HG02588 (cell line): ENCODE measurements around the gene HOXA11.

Experiments used
- ATAC-seq: cut with Tn5 transposase; IDR thresholded peaks from one replicate; pipeline ENCODE4 v1.9.1; 2021; ENCODE audit warnings: mild to moderate bottlenecking, moderate library complexity; ENCODE audit not compliant: unreplicated experiment

The HOXA11 gene

DNA sequence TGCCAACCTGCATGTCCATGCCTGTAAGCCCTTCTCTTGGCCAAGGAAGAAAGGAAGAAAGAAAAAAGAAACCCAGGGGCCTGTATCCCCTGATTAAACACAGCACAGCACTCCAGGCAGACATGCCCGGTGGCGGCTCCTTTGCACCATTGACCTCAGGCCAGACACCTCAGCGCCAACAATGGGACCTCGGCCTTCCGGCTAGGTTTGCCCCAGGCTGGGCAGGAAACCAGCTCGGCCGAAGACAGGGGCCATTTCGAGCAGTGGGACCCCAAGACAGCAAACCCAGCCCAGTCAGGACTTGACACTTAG lies 13.8 kb downstream of the HOXA11 start:
- ATAC-seq: no peak

DNA sequence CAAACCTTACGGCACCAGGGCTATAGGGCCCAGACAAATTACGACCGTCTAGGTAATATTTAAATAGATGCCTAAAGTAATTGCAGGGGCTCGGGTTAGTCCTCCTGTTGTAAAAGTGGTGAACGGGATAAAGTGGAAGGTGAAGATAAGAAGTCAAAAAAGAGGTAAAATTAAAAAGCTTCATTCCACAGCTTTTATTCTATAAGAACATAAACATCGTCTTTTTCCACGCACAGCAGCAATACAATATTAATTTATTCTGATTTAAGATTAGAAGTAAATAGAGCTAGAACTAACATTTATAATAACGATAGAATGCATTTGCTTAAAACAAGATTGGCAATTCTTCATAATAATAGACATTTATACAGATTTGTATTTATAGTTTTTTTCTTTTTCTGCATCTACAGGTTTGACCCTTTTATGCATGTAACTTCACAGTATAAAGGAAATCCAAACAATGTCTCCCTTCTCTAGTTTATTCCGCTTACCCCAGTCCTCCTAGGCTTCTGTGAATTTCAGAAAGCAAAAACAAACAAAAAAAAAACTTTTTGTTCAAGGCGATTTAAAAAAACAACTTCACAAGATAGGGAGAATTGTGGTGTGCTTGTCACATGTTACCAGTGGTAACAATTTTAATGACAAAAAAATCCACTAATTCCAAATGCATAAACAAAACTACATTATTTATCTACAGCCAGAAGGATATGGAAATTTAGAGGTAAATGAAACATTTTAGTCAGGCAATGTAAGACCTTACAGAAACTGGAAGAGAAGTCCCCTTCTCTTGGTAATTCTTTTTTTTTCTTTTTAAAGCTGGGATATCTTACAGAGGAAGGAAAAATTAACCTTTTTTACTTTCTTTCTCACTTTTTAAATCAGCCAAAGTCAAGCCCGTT lies 14.4 kb downstream of the HOXA11 start:
- ATAC-seq: no peak

DNA sequence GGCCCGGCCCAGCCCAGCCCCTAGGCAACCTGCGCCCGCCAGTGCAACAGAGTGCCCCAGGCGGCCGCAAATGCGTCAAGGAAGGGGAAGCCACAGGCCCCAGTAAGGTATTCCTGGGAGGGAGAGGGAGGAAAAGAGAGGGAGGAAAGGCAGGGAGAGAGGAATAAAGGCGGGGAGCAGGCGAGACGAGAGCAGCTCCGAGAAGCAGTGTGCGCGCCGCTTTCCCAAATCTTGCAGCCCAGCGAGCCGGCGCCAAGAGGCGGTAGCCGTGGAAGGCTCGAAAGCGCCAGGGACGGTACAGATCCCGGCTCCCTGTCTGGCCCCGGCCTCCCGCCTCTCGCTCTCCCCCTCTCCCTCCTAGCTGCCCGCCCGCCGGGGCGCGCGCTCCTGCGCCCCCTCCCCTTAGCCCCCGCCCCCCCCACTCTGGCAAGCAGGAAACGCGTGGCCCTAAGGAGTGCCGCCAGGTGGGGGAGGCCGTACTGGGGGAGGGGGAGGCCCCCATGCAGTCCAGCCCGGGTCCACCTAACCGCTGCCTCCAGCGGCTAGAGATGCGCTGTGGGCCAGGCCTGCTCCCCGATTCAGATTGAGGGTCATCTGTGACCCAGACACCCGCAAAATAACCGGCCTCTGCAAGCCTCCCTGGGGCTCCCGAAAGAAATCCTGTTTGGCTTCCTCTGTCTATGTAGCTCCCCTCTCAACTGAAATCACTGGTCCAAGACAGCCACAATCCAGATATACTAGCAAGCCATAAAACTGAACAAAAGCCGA lies 15.2 kb downstream of the HOXA11 start:
- no peak for ATAC-seq

DNA sequence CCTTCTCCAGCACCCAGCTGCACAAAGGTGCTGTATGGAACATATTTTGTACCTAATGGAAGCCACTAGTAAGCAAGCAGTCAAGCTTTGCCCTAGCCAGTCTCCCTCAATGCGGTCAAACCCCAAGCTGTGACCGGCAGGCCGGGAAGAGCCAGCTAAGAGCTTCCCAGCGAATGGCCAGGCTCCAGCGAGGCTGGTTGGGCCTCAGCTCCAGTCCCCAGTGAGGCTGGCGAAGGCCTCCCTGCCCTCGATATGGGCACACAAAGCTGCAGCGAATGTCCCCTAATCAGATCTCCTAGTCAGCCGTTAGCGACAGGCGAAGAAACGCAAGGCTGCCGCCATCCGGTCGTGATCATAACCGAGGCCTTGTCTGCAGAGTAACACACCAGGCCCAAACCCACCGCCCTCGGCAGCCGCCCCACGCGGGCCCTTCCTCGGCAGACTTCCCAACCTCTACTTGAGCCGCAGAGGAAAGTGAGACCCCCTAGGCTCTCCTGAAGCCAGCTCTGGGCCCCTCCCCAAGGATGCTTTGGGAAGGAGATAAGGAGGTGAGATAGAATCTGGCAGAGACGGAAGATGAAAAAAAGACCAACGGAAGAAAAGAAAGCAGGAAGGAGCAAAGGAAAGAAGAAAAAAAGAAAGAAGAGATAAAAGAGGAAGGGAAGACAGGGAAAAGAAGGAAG lies 16.6 kb downstream of the HOXA11 start:
- ATAC-seq: no peak

DNA sequence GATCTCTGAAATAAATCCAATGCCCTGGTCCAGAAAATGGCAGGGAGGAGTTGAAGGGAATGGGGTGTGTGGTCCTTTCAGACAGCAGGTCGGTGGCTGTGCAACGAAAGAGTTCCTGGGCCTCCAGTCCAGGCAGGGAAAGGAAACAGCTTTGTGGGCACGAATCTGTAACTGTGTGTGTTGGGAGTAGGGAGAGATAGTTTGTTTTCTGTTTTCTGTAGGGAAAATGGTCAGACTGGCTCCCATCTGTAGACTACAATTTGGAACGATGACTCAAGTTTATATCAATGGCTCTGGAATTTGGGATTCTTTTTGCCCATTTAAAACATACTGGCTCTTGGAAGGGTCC lies 17.1 kb downstream of the HOXA11 start:
- ATAC-seq: no peak

DNA sequence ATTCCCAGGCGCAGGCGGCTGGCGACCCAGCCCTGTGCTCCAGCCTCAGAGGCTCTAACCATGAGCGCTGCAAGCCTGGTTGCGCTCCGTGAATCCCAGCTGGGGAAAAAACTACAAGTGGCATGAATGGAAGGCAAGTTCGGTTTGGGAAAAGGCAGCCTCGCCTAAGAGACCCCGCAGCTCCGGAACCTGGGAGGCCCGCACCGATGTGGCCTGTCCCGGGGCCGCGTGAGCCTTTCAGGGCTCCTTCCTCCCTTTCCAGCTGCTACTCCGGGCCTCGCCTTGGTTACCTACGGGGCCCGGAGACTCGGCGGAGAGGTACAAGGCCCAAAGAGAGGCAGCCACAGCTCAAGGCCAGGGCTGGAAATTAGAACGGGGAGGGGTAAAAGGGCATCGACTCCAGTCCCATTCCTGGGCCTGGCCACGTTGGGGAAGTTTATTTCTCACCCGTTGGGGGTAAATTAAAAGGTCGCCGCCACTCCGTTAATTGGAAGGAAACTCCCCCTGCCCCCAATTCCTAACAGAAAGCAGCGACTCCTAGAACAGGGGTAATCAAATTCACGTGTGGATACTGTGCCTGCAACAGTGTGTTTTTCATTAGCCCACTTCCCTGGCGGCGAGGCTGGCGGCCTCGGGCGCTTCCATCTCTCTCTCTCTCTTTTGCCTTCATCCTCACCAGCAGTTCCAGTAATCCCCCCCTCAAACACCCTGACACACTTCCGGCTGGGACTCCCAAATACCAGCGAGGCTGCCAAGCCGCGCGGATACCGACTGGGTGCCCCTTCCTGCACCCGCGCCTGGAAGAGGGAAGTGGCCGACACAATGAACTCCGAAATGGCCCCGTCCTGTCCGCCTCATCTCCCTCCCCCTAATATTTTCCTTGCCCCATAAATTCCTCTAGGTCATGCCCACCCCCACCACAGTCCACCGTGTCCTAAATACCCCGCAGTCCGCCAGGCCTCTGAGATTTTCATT lies 18.2 kb downstream of the HOXA11 start:
- no peak for ATAC-seq

DNA sequence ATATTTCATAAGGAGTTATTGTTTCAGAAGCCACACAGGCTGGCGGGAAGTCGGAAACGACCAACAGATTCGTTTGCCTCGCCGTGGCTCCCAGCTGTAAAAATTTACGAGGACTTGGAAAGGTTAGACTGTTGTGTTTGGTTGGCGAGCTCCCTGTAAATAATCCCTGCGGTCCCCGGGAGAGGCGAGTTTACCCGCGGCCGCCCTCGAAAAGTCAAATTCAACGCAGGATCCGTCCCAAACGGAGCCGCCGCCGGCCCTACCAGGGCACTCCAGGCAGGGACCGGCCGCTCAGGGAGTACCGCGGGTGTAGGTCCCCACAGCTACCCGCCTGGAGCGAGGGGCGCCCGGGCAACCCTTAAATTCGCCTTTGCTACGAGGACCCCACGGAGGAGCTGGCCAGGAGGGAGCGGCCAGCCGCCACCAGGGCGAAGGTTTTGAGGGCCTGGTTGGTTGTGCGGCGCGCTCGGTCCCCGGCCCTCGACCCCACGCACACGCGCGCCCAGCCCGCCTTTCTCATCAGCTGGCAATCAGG lies 19.0 kb downstream of the HOXA11 start:
- no peak for ATAC-seq

DNA sequence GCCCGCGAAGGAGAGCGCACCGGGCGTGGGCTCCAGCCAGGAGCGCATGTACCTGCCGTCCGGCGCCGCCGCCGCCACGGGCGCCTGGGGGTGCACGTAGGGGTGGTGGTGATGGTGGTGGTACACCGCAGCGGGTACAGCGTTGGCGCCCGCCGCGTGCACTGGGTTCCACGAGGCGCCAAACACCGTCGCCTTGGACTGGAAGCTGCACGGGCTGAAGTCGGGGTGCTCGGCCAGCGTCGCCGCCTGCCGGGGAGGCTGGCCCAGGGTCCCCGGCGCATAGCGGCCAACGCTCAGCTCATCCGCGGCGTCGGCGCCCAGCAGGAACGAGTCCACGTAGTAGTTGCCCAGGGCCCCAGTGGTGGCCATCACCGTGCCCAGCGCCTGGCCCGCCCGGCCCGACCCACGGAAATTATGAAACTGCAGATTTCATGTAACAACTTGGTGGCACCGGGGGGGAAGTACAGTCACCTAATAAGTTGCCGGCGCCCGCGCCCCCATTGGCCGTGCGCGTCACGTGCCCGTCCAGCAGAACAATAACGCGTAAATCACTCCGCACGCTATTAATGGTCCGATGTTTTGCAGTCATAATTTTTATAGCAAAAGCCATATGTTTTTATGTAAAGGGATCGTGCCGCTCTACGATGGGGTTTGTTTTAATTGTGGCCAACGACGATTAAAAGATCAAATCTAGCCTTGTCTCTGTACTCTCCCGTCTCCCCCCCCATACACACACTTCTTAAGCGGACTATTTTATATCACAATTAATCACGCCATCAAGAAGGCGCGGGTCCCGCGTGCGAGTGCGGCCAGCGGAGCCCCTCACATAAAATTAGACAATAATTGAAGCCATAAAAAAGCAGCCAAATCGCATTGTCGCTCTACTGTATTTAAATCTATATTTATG lies 19.7 kb downstream of the HOXA11 start, which contains the start of gene HOXA9:
Gene HOXA9, minus strand, starts transcription at position 449 of the 907 bp plus-strand sequence. Its CDS starts 80 bp downstream, at position 369.
- no peak for ATAC-seq

DNA sequence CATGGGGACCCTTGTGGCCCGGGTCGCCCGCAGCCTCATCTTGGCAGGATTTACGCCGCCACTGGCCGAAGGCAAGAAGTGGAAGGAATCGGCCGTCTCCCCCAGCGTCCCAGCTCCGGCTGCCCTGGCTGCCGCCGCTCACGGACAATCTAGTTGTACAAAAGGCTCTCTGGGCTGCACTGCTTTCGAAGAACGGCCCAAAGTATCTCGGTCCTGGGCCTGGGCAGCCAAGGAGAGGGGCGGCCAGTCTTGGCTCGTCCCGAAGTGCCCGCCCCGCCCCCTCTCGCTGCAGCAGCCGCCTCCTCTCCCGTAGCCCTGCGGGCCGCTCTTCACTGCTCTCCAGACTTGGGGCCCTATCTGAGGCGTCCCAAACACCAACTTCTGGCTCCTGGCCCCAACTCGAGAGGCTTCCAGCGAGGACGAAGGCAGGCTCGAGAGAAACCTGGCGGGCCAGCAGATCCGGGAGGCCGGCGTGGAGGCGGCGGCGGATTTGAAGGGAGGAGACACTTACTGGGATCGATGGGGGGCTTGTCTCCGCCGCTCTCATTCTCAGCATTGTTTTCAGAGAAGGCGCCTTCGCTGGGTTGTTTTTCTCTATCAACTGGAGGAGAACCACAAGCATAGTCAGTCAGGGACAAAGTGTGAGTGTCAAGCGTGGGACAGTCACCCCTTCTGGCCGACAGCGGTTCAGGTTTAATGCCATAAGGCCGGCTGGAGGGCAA lies 20.5 kb downstream of the HOXA11 start:
- no peak for ATAC-seq

DNA sequence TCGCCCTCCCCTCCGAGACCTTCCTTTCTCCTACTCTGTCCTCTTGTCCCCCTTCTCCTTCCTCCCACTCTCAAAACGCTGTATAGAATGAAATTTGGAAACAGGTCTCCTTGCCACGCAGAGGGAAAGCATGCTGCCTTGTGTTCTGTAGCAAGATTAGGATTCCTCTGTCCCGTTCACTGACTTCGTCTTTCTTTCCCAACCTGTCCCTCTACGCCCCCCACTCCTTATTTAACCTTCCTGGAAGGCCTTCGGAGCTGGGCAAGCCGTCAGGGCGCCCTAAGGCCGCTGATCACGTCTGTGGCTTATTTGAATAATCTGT lies 21.0 kb downstream of the HOXA11 start:
- no peak for ATAC-seq

DNA sequence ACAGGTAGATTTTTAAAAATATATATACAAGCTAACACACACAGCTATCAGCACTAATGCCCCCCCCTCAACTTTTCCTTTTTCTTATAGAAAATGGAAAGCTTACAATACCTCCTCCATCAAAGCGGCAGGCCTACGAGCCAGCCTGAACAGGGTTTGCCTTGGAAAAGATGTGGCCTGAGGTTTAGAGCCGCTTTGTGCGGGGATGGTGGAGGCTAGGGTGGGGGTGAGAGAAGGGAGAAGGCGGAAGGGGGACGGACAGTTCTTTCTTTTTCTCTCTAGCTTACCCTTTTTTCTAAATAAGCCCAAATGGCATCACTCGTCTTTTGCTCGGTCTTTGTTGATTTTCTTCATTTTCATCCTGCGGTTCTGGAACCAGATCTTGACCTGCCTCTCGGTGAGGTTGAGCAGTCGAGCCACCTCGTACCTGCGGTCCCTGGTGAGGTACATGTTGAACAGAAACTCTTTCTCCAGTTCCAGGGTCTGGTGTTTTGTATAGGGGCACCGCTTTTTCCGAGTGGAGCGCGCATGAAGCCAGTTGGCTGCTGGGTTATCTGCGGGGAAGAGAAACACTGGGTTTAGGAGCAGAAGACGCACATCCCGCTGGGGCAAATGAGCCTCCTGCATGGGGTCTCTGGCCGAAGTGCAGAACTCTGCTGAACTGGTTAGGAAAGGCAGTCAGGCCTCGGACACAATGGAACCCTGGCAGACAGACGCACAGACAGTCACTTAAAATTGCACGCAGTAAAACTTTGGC lies 21.6 kb downstream of the HOXA11 start:
- ATAC-seq: no peak

DNA sequence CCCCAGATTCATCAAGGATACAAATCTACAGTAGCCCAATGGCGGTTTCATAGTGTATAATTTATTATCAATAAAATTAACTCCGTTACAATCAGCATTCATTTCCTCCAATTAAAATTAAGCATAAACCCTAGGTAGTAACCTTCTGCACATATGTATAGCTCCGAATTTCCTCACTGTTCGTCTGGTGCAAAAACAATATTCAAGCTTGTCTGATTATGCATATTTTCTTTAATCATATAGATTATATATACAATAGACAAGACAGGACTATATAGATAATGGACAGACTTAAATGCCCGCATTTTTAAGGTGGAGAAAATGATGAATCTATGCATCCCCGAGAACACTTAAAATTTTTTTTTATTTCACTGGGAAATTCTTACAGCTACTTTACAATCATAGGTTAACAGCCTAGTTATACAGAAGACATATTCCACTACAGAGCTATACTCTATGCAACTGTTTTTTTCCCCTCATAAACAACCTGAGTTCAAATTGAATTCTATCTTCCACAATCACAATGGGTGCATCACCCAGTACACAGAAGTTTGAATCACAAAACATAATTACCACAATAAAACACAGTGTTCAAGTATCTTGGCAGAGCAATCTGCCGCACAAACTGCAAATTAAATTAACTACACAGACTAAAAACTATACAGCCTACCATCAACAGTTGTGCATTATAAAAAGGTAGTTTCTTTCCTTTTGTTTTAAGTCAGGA lies 22.3 kb downstream of the HOXA11 start:
- no peak for ATAC-seq

DNA sequence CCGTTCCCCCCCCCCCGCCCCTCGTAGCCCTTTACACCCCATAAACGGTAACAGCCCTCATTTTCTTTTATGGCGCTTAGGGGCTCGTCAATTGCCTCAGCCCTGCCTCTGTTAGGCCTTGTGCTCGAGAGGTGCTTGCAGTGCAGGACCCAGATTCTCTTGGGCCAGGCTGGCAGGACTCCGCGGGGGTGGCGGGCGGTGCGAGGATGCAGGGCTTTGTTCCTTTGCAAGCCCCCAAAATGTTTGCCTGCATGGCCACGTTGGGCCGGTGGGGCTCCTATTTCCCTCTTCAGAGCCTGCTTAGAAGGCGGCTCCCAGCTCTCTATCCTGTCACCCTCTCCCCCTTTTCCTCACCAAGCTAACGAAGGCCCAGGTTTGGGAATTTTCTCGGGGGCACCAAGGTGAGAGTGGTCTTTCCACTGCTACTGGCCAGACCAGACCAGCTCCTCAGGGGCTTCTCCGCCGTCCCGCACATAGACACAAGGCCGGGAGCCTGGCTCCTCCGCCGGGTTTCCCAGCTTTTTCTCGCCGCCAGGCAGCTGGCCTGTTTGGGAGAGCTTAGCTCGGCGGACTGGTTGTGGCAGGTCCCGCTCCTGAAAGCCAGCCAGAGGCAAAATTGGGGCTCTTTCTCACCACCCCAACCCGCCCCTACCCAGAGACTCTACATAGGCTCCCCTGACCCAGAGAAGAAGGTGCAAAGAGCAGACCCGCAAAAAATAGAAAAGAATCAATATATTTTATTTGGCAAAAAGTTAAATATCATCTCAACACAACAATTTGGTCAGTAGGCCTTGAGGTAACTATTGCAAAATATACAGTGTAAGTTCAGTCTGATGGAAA lies 23.1 kb downstream of the HOXA11 start:
- ATAC-seq: no peak

DNA sequence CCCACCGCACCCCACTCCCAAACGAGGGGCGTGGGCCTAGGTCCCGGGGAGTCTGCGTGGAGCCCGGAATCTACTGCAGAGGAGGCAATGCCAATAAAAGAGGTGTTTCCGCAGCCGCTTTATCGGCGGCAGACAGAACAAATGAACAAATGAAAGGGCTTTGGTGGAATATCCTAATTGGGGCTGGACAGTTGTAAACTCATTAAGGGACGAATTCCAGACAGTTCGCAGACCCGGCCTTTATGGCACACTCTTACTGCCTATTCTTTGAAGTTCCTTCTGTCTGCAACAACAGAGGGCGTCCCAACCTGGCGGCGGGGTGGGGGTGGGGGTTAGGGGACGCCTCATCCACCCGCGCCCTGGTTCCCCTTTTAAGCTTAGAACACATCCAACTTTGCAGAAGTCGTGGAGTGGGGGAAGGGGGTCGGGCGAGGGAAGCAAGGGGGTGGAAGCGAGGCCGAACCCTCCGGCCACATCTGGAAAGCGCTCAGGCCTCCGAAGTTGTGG lies 23.8 kb downstream of the HOXA11 start:
- ATAC-seq: no peak

DNA sequence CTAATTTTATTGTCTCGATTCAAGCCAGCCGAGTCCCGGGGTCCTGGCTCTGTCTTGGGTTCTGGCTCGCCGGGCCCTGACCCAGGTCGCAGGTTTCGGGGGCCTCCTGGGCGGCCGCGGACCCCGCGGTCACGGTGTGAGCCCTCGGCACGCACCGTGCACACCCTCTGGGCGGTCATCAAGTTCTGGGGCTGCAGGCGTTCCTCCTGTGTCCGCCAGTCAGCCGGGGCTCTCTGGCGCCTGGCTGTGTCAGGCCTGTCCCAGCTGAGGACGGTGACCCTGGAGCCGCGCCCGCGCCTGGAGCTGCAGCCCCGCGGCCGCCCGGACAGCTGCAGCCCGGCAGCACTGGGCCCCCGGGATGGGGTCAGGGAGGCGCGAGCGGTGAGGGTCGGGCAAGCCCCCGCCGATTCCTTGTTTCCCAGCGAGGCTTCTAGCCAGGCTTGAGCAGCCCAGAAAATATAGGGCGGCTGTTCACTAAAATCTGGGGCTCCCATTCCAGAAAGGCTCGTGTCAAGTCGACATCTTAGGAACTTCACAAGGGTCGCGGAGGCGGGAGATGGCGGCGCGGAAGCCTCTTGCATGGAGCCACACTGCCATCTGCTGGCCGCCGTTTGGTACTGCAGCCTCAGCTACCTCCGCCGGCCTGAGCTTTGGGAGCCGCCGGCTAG lies 24.4 kb downstream of the HOXA11 start:
- peak; percentile 54 for ATAC-seq

DNA sequence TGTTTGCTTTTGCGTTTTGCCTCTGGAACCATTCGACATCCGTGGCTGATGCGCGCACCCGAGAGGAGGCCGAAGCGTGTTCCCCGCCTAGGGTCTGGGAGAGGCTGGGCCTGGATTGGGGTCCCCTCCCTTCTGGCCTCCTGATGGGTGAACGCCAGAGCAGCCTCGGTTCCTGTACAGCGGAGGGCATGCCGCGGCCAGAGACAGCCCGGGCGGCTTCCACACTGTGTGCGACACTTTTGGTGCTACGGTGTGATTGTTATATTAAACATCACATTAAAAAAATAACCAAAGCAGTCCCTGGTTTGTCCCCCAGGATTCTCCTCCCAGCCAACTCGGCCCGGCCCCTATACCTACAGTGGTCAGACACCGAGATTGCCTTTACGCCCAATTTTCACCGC lies 24.9 kb downstream of the HOXA11 start:
- no peak for ATAC-seq
